Myocyte (in vitro differentiated cells): ENCODE measurements around the gene SH3D19. TPM values are rescaled to one million over a fixed set of nuclear protein-coding genes. Genes with fewer than 3 reads are reported as not detected.
A peak's percentile ranks its signal among the peaks of the same experiment; 100 is the strongest.
"Not testable (repeated sequence)": the region's sequence is repeated elsewhere in the genome, so short reads cannot be mapped to it uniquely, and the experiment has no call there.

ENCODE experiments used
- DNase-seq: peaks from one replicate; pipeline ENCODE4 v3.0.0-alpha.2; 2012; ENCODE audit warnings: low read depth
- total RNA-seq: library from RNA; depleted of rRNA; stranded (reverse); fragments of >200 nt; gene quantifications from 2 replicates; pipeline ENCODE4 v1.2.3, GENCODE V29; 2014

SH3D19 gene
- total RNA-seq, 1 donor from 2014 or later = 24.1 TPM

- DNase-seq = no peak
Measured at GRCh38 chr4:151103758-151104157, 221.6 kb downstream of the SH3D19 start.

- peak; percentile 13 for DNase-seq
Measured at GRCh38 chr4:151100531-151100930, 224.9 kb downstream of the SH3D19 start.

- no peak for DNase-seq
Measured at GRCh38 chr4:151099976-151100417, 225.4 kb downstream of the SH3D19 start.

GRCh38 chr4:151099229-151099975, 226.0 kb downstream of the SH3D19 start, which contains the start of gene RPS3A:
Gene RPS3A, plus strand, starts transcription at chr4:151099628. Its CDS starts 25 bp downstream, at chr4:151099653.
- DNase-seq = peak; percentile 98

- no peak for DNase-seq
Measured at GRCh38 chr4:151098979-151099228, 226.5 kb downstream of the SH3D19 start.

- DNase-seq = no peak
Measured at GRCh38 chr4:151097759-151098158, 227.6 kb downstream of the SH3D19 start.

- DNase-seq = no peak
Measured at GRCh38 chr4:151095142-151095541, 230.3 kb downstream of the SH3D19 start.

- no peak for DNase-seq
Measured at GRCh38 chr4:151094290-151094751, 231.1 kb downstream of the SH3D19 start.

- DNase-seq = no peak
Measured at GRCh38 chr4:151093203-151093602, 232.2 kb downstream of the SH3D19 start.

GRCh38 chr4:151092488-151092887, 232.9 kb downstream of the SH3D19 start:
- DNase-seq = no peak

GRCh38 chr4:151091047-151091446, 234.4 kb downstream of the SH3D19 start:
- DNase-seq = no peak

- DNase-seq = no peak
Measured at GRCh38 chr4:151087467-151087866, 237.9 kb downstream of the SH3D19 start.

GRCh38 chr4:151077978-151078377, 247.4 kb downstream of the SH3D19 start:
- DNase-seq = not testable (repeated sequence)

GRCh38 chr4:151074416-151074916, 250.9 kb downstream of the SH3D19 start:
- DNase-seq = no peak

Other genes starting within 250 kb of the SH3D19 start
- gene RPS3A, start 226.0 kb downstream of the SH3D19 start, total RNA-seq = 2,828 and 3,584 TPM in 2 replicates
- not detected in 2 replicates for gene PRSS48, start 48.4 kb downstream of the SH3D19 start, total RNA-seq
- gene FHIP1A, start 83.6 kb upstream of the SH3D19 start, total RNA-seq = 1.2 and 9.9 TPM in 2 replicates